Left lung (tissue), 10 donors: ENCODE measurements around the gene POLH. TPM values are rescaled to one million over a fixed set of nuclear protein-coding genes. Genes with fewer than 3 reads are reported as not detected.
A peak's percentile ranks its signal among the peaks of the same experiment; 100 is the strongest.

ENCODE experiments used
- ATAC-seq: fragments of 200-7000 bp; cut with Tn5 transposase; one replicate; pipeline ENCODE4 v1.9.1; 2020; ENCODE audit warnings: moderate library complexity
- DNase-seq, 4 donors: peaks; one replicate each; pipeline ENCODE4 v3.0.0-alpha.2; 2013 to 2020
- H3K27ac ChIP-seq, 2 donors: fragments of 200-600 bp; sonication (generic) in 1 of 2; one replicate each; pipeline versions ENCODE4 v1.5.0 to v1.8.0; 2020 to 2021
- H3K27me3 ChIP-seq, 2 donors: fragments of 200-600 bp; sonication (generic) in 1 of 2; one replicate each; pipeline versions ENCODE4 v1.5.0 to v1.8.0; 2020 to 2021
- H3K36me3 ChIP-seq, 2 donors: fragments of 200-600 bp; sonication (generic) in 1 of 2; one replicate each; pipeline versions ENCODE4 v1.5.0 to v1.8.0; 2020 to 2021
- H3K4me1 ChIP-seq, 2 donors: fragments of 200-600 bp; one replicate each; pipeline ENCODE4 v1.8.0; 2021
- H3K4me3 ChIP-seq, 2 donors: fragments of 200-600 bp; sonication (generic) in 1 of 2; one replicate each; pipeline versions ENCODE4 v1.5.0 to v1.8.0; 2020 to 2021; ENCODE audit warnings: mild to moderate bottlenecking in 1 of 2
- H3K9me3 ChIP-seq, 2 donors: fragments of 200-600 bp; sonication (generic) in 1 of 2; one replicate each; pipeline versions ENCODE4 v1.5.0 to v1.8.0; 2020 to 2021
- intact Hi-C, 2 donors: fragments of 100-400 bp; cut with DNase I; formaldehyde crosslinking; loops; one replicate each; pipeline versions ENCODE4 v1.11.2 to v1.14.2; 2022
- polyA plus RNA-seq, 6 donors: library from polyadenylated mRNA; unstranded; fragments of 120-200 nt; gene quantifications; one replicate each; pipeline ENCODE4 v1.2.1, GENCODE V29; 2013; ENCODE audit not compliant: insufficient read length in 6 of 6
- total RNA-seq, 2 donors: library from RNA; stranded (reverse); fragmentation: NEBNext Ultra II Directional; extraction: Animal tissue kit (Norgen Biotek cat#: 25700); gene quantifications; one replicate each; pipeline ENCODE4 v1.2.1, GENCODE V29; 2021
- TF ChIP-seq, protein P1 (sequence below), 2 donors: fragments of 200-600 bp; sonication (generic) in 1 of 2; IDR thresholded peaks; one replicate each; pipeline versions ENCODE4 v1.5.0 to v1.8.0; 2021; ENCODE audit warnings: antibody characterized with exemption in 2 of 2
- donor health status: DM: no; HTN: yes; CAD: no.
- donor health status: DM: no; HTN: no; CAD: no.

POLH gene
- total and polyA plus RNA-seq, 8 donors, result 17.8 to 29.8 (median 24.3) TPM

GRCh38 chr6:43621078-43621835, 45.3 kb downstream of the POLH start:
- TF ChIP-seq, protein P1, sequence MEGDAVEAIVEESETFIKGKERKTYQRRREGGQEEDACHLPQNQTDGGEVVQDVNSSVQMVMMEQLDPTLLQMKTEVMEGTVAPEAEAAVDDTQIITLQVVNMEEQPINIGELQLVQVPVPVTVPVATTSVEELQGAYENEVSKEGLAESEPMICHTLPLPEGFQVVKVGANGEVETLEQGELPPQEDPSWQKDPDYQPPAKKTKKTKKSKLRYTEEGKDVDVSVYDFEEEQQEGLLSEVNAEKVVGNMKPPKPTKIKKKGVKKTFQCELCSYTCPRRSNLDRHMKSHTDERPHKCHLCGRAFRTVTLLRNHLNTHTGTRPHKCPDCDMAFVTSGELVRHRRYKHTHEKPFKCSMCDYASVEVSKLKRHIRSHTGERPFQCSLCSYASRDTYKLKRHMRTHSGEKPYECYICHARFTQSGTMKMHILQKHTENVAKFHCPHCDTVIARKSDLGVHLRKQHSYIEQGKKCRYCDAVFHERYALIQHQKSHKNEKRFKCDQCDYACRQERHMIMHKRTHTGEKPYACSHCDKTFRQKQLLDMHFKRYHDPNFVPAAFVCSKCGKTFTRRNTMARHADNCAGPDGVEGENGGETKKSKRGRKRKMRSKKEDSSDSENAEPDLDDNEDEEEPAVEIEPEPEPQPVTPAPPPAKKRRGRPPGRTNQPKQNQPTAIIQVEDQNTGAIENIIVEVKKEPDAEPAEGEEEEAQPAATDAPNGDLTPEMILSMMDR (IDR thresholded peaks at IDR 0.05), result no peak

DNA sequence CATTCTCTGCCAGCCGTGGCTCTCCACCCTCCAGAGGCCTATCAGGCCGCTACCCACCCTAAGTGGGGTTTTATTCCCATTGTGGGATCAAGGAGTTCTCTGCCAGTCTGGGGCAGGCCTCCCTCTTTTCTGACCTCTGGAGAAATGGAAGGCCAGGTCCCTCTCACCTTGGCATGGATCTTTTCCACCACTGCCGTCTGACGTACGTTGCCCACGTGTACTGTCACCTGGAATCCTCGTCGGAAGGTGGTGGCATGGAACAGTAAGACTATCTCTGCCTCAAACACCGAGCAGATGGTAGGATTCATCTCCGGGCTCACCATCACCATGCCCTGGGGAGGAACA, 45.8 kb downstream of the POLH start:
- H3K9me3 ChIP-seq, result no peaks in the 10 kb centered on the region
- H3K36me3 ChIP-seq, result peaks cover 5 to 89% of the 10 kb centered on the region in 2 donors
- H3K27me3 ChIP-seq, result no peaks in the 10 kb centered on the region
- TF ChIP-seq, protein P1 (IDR thresholded peaks at IDR 0.05), result no peak
- no peak for ATAC-seq
- no peak overlapping the region for H3K4me3 ChIP-seq
- peaks cover 0 to 9% of the 10 kb centered on the region in 2 donors for H3K4me1 ChIP-seq
- no peak overlapping the region for H3K27ac ChIP-seq
- DNase-seq, result no peak
- intact Hi-C loops, result no loop called here

More at GRCh38 chr6:43621078-43621835, 45.3 kb downstream of the POLH start:
- DNase-seq (no peak), ATAC-seq (no peak)
- no peaks in the 10 kb centered on the region for H3K27me3 ChIP-seq
- H3K4me3 ChIP-seq, result no peak overlapping the region
- no peaks in the 10 kb centered on the region for H3K9me3 ChIP-seq
- peaks cover 5 to 95% of the 10 kb centered on the region in 2 donors for H3K36me3 ChIP-seq
- H3K27ac ChIP-seq, result no peak overlapping the region
- peaks cover 0 to 3% of the 10 kb centered on the region in 2 donors for H3K4me1 ChIP-seq
- intact Hi-C loops, result no loop called here

DNA sequence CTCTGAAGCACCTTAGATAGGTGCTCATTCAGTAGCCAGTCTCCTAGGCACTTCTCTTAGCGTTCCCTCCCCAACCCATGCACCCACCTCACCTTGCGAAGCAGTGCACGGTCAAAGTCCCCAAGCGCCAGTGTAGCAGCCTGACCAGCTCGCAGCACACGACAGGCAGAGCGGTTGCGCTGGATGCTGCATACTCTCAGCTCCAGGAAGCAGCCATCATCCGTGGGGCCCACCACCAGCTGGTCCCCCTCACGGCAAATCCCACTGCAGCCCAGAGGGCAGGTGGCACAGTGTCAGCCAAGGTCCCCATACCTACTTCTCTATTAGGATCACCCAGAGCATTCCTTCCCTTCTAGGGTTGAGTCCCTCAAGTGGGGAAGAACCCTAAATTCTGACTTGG, 46.6 kb downstream of the POLH start:
- TF ChIP-seq, protein P1 (IDR thresholded peaks at IDR 0.05), result no peak

DNA sequence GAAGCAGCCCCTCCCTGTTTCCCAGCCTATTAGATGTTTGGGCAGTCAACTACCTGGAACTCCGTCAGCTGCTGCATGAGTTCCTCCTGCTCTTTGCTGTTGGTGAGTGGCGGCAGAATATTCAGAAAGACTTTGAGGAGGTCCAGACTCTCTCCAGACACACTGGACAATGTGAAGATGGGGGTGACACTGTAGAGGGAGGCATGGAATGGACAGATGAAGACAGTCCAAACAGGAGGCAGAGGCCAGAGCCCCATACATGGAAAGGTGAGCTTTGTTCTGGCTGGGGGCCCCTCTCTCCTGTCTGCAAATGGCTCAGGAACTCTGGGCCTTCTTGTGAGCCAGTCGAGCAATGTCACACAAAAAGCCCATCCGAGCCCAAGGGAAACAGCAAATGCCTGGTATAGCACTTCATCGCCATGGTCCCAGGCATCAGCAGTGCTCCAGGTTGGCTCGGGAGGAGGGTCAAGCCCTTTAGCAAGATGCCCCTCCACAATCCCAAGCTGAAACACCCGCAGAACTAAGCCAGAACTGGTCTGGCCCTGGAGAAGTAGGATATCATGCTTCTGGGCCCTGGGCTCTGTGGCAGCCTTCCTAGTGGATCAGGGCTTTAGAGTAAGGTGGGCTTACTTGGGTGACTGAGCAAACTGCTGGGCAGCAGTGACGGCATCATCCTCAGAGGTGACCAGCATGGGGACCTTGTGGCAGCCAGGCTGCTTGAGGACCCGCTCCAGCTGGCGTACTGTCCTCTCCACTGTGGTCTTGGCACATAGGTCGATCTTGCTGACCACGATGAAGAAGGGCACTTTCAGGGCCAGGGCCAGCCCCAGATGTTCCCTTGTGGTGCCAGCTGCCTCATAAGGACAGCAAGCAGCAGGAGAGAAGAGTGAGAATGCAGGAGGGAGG, 48.1 kb downstream of the POLH start:
- no peak overlapping the region for H3K27ac ChIP-seq
- TF ChIP-seq, protein P1 (IDR thresholded peaks at IDR 0.05), result no peak
- DNase-seq (no peak), ATAC-seq (no peak)
- H3K9me3 ChIP-seq, result no peaks in the 10 kb centered on the region
- H3K27me3 ChIP-seq, result no peaks in the 10 kb centered on the region
- H3K4me3 ChIP-seq, result no peak overlapping the region
- H3K4me1 ChIP-seq, result peaks cover 7 to 27% of the 10 kb centered on the region in 2 donors
- peaks cover 5 to 71% of the 10 kb centered on the region in 2 donors for H3K36me3 ChIP-seq
- intact Hi-C loops, result no loop called here

More for the DNA sequence above, 46.6 kb downstream of the POLH start:
- peak in 1 of 4 donors; percentile 46 for DNase-seq
- no peak for ATAC-seq
- Histone ChIP-seq H3K27me3 (no peaks in the 10 kb centered on the region), H3K27ac (no peak overlapping the region), H3K9me3 (no peaks in the 10 kb centered on the region), H3K36me3 (peaks cover 5 to 85% of the 10 kb centered on the region in 2 donors), H3K4me1 (peaks cover 2 to 16% of the 10 kb centered on the region in 2 donors), H3K4me3 (no peak overlapping the region)
- intact Hi-C loops, result no loop called here

DNA sequence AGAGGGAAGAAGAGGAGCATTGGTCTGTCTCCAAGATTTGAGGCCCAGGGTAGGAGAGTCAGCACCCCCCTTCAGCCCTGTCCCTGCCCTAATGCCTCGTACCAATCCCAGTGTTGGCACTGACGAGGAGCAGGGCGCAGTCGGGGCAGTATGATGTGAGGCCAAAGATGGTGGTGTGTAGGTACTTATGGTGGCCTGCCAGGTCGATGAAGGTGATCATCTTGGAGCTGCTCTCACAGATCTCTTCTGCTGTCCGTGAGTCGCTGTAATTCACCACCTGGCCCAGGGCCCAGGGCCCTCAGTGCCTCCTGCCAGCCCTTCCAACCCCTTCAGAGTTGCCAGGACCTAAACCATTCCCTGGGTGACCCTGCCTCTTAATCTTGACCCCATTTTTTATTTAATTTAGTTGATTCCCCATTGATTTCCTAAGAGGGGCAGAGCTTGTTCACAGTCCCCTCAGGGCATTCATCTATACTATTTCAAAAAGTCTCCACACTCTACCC, 48.9 kb downstream of the POLH start:
- Histone ChIP-seq H3K36me3 (peaks cover 5 to 64% of the 10 kb centered on the region in 2 donors), H3K27me3 (no peaks in the 10 kb centered on the region), H3K4me3 (no peak overlapping the region), H3K27ac (no peak overlapping the region), H3K4me1 (peaks cover 7 to 27% of the 10 kb centered on the region in 2 donors), H3K9me3 (no peaks in the 10 kb centered on the region)
- no peak for DNase-seq
- TF ChIP-seq, protein P1 (IDR thresholded peaks at IDR 0.05), result no peak
- intact Hi-C loops, result no loop called here
- ATAC-seq, result no peak
